ENCODE data around the gene DERA.

GRCh38 chr12:15868186-15868585, 42.9 kb upstream of the DERA start:
- TF ChIP-seq POLR2A (IDR thresholded peaks at IDR 0.05) (no peak), CTCF (IDR thresholded peaks at IDR 0.05) (no peak)
